ENCODE measurements around the gene LIM2.

LIM2 gene

GRCh38 chr19:51396175-51396574 lies 8.4 kb upstream of the LIM2 start:
- DNase-seq (ENCODE audit: low read depth in 2 of 2) = no peak
- no peak overlapping the region for H3K4me3 ChIP-seq (replicated peaks in 1 of 2; ENCODE audit: low read depth in 2 of 2, low read length in 2 of 2)
- no peak for TF ChIP-seq CTCF (IDR thresholded peaks at IDR 0.05; ENCODE audit: low read depth, low read length)

- peak; percentile 99 for DNase-seq (ENCODE audit: low read depth in 2 of 2)
- peak overlapping the region; percentile 44 to 60 for H3K4me3 ChIP-seq (replicated peaks in 1 of 2; ENCODE audit: low read depth in 2 of 2, low read length in 2 of 2)
- TF ChIP-seq CTCF (IDR thresholded peaks at IDR 0.05; ENCODE audit: low read depth, low read length) = peak; percentile 2
These were observed 6.5 kb upstream of the LIM2 start for GRCh38 chr19:51394050-51394836.

- TF ChIP-seq CTCF (IDR thresholded peaks at IDR 0.05; ENCODE audit: low read depth, low read length) = no peak
- H3K4me3 ChIP-seq (replicated peaks in 1 of 2; ENCODE audit: low read depth in 2 of 2, low read length in 2 of 2) = no peak overlapping the region
These were observed 4.9 kb upstream of the LIM2 start for GRCh38 chr19:51392701-51393100.

GRCh38 chr19:51391073-51391611 lies 3.4 kb upstream of the LIM2 start:
- DNase-seq (ENCODE audit: low read depth in 2 of 2) = no peak
- TF ChIP-seq CTCF (IDR thresholded peaks at IDR 0.05; ENCODE audit: low read depth, low read length) = no peak
- no peak overlapping the region for H3K4me3 ChIP-seq (replicated peaks in 1 of 2; ENCODE audit: low read depth in 2 of 2, low read length in 2 of 2)

More at GRCh38 chr19:51392701-51393100, 4.9 kb upstream of the LIM2 start:
- DNase-seq (ENCODE audit: low read depth in 2 of 2) = no peak

GRCh38 chr19:51389143-51389542 lies 1.4 kb upstream of the LIM2 start:
- no peak for DNase-seq (ENCODE audit: low read depth in 2 of 2)
- H3K4me3 ChIP-seq (replicated peaks in 1 of 2; ENCODE audit: low read depth in 2 of 2, low read length in 2 of 2) = no peak overlapping the region
- no peak for TF ChIP-seq CTCF (IDR thresholded peaks at IDR 0.05; ENCODE audit: low read depth, low read length)

- H3K4me3 ChIP-seq (replicated peaks in 1 of 2; ENCODE audit: low read depth in 2 of 2, low read length in 2 of 2) = no peak overlapping the region
- TF ChIP-seq CTCF (IDR thresholded peaks at IDR 0.05; ENCODE audit: low read depth, low read length) = no peak
- no peak for DNase-seq (ENCODE audit: low read depth in 2 of 2)
These were observed 773 bp downstream of the LIM2 start for GRCh38 chr19:51386882-51387520.
